ENCODE data around the gene XK.

- TF ChIP-seq EZH2phosphoT487 (IDR thresholded peaks at IDR 0.05; ENCODE audit: unreplicated experiment) (no peak), CTCF (conservative IDR thresholded peaks at IDR 0.05; ENCODE audit: low read depth in 2 of 2) (no peak), CREB1 (CRISPR knock-in tag; IDR thresholded peaks at IDR 0.05; ENCODE audit: low read depth) (no peak), EZH2 (IDR thresholded peaks at IDR 0.05; ENCODE audit: low read depth, unreplicated experiment) (no peak), JUNB (IDR thresholded peaks at IDR 0.05; ENCODE audit: unreplicated experiment) (no peak), POLR2AphosphoS5 (IDR thresholded peaks at IDR 0.05; ENCODE audit: low read depth) (no peak), REST (IDR thresholded peaks at IDR 0.05; ENCODE audit: unreplicated experiment) (no peak), NANOG (IDR thresholded peaks at IDR 0.05; ENCODE audit: borderline replicate concordance) (no peak), ZNF331 (CRISPR knock-in tag; IDR thresholded peaks at IDR 0.05; ENCODE audit: low read depth) (no peak), ETS1 (IDR thresholded peaks at IDR 0.05) (no peak)
These were observed 4.5 kb downstream of the XK start for GRCh38 chrX:37690119-37690518.

Measured in GM23338 (cell line).